Measurements from ENCODE around the gene PIK3R6. TPM values are rescaled to one million over a fixed set of nuclear protein-coding genes. Genes with fewer than 3 reads are reported as not detected.

Gene PIK3R6
- total and polyA plus RNA-seq, 2 of the 4 experiments (the other 2 are of a cell fraction), result not detected

DNA sequence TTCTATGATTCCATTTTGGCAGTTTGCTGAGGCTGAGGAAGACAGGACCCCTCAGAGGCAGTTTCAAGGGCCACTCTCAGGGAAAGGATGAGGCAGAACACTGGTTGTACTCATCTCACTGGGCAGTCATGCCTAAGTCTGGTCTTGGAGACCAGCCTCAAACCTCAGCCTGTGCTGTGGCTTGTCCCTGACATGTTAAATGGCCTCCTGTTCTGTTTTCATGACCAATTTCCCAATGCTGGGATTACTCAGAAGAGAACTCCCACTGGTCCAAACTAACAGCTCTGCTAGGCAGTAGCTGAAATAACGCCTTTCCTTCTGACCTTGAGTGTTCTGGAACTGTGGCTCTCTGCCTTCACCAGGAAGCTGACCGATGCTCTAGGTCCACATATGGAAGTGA lies 100.7 kb downstream of the PIK3R6 start:
- ChIA-PET CTCF (no interaction called here), POLR2A (ENCODE audit: unreplicated experiment) (no interaction called here)
- Histone ChIP-seq H2AK9ac (replicated peaks; ENCODE audit: low read depth, low read length, poor library complexity) (no peak overlapping the region), H3K9me3 (ENCODE audit: control insufficient read depth, insufficient read depth, low read length) (0 out of 2 replicates have a peak, but pooled peaks cover 2% of the 10 kb centered on the region), H3K14ac (replicated peaks; ENCODE audit: low read depth, low read length) (no peak overlapping the region), H3K4me2 (ENCODE audit: low read depth, low read length) (no peak overlapping the region), H3K79me1 (ENCODE audit: low read depth in 1 of 2, low read length in 2 of 2) (no peaks in the 10 kb centered on the region), H2BK120ac (ENCODE audit: low read depth, low read length) (no peak overlapping the region), H2BK15ac (ENCODE audit: low read depth, low read length) (no peak overlapping the region), H3K27ac (ENCODE audit: insufficient read depth, low read length) (no peak overlapping the region), H3K4ac (ENCODE audit: low read depth, low read length) (no peak overlapping the region), H3K4me3 (ENCODE audit: insufficient read depth, low read depth, low read length) (no peak overlapping the region), H3K9me1 (ENCODE audit: insufficient read depth, low read length) (no peaks in the 10 kb centered on the region), H4K20me1 (ENCODE audit: insufficient read depth, low read length) (no peaks in the 10 kb centered on the region), H2BK20ac (ENCODE audit: low read depth, low read length) (no peak overlapping the region), H4K8ac (ENCODE audit: low read depth in 2 of 2, low read length in 2 of 2) (no peak overlapping the region), H4K5ac (ENCODE audit: low read depth, low read length) (no peak overlapping the region), H3K9ac (ENCODE audit: low read depth, low read length) (no peak overlapping the region), H3K56ac (ENCODE audit: extremely low read depth, insufficient read depth, low read length) (no peak overlapping the region), H2BK5ac (ENCODE audit: low read depth, low read length, poor library complexity, severe bottlenecking) (no peak overlapping the region), H3K18ac (ENCODE audit: low read depth, low read length) (no peak overlapping the region), H3K36me3 (ENCODE audit: control insufficient read depth, insufficient read depth, low read length) (no peaks in the 10 kb centered on the region), H2AK5ac (ENCODE audit: low read depth, low read length) (no peak overlapping the region), H3K4me1 (ENCODE audit: control insufficient read depth, insufficient read depth, low read length) (no peaks in the 10 kb centered on the region), H2AFZ (replicated peaks; ENCODE audit: low read length, poor library complexity) (no peak overlapping the region), H4K91ac (ENCODE audit: insufficient read depth, low read depth, low read length) (no peak overlapping the region), H3K23ac (ENCODE audit: low read depth, low read length) (no peak overlapping the region), H3K27me3 (ENCODE audit: control insufficient read depth, insufficient read depth, low read length) (peaks cover 5% of the 10 kb centered on the region; the same call in 1 of the 2 replicates)
- dilution Hi-C loops (cut with HindIII; ENCODE audit: low sequenced_read_pairs, unreplicated experiment), result no loop called here
- BruUV-seq (replicated peaks), result no TSS peak
- no peak for TF ChIP-seq MAFK (IDR thresholded peaks at IDR 0.05; ENCODE audit: low read depth, low read length)
- TF ChIP-seq BHLHE40 (IDR thresholded peaks at IDR 0.05; ENCODE audit: low read depth, low read length), result no peak
- TF ChIP-seq RCOR1 (IDR thresholded peaks at IDR 0.05; ENCODE audit: insufficient replicate concordance, low read length), result no peak
- TF ChIP-seq MAZ (IDR thresholded peaks at IDR 0.05; ENCODE audit: borderline replicate concordance, low read depth, low read length), result no peak
- TF ChIP-seq, protein P1, sequence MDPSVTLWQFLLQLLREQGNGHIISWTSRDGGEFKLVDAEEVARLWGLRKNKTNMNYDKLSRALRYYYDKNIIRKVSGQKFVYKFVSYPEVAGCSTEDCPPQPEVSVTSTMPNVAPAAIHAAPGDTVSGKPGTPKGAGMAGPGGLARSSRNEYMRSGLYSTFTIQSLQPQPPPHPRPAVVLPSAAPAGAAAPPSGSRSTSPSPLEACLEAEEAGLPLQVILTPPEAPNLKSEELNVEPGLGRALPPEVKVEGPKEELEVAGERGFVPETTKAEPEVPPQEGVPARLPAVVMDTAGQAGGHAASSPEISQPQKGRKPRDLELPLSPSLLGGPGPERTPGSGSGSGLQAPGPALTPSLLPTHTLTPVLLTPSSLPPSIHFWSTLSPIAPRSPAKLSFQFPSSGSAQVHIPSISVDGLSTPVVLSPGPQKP (IDR thresholded peaks at IDR 0.05; ENCODE audit: borderline replicate concordance, low read depth, low read length), result no peak
- no peak for TF ChIP-seq RFX5 (IDR thresholded peaks at IDR 0.05; ENCODE audit: low read depth, low read length)
- no peak for TF ChIP-seq CHD1 (IDR thresholded peaks at IDR 0.05; ENCODE audit: low read depth, low read length)
- no peak for TF ChIP-seq SMC3 (IDR thresholded peaks at IDR 0.05; ENCODE audit: low read depth, low read length)
- no peak for TF ChIP-seq CEBPB (IDR thresholded peaks at IDR 0.05; ENCODE audit: low read depth, low read length)
- TF ChIP-seq, protein P2, sequence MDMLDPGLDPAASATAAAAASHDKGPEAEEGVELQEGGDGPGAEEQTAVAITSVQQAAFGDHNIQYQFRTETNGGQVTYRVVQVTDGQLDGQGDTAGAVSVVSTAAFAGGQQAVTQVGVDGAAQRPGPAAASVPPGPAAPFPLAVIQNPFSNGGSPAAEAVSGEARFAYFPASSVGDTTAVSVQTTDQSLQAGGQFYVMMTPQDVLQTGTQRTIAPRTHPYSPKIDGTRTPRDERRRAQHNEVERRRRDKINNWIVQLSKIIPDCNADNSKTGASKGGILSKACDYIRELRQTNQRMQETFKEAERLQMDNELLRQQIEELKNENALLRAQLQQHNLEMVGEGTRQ (IDR thresholded peaks at IDR 0.05; ENCODE audit: low read depth, low read length), result no peak
- TF ChIP-seq NFE2L2 (IDR thresholded peaks at IDR 0.05; ENCODE audit: low read depth, low read length), result no peak
- no peak for TF ChIP-seq RAD21 (IDR thresholded peaks at IDR 0.05; ENCODE audit: low read length)
- TF ChIP-seq, protein P3, sequence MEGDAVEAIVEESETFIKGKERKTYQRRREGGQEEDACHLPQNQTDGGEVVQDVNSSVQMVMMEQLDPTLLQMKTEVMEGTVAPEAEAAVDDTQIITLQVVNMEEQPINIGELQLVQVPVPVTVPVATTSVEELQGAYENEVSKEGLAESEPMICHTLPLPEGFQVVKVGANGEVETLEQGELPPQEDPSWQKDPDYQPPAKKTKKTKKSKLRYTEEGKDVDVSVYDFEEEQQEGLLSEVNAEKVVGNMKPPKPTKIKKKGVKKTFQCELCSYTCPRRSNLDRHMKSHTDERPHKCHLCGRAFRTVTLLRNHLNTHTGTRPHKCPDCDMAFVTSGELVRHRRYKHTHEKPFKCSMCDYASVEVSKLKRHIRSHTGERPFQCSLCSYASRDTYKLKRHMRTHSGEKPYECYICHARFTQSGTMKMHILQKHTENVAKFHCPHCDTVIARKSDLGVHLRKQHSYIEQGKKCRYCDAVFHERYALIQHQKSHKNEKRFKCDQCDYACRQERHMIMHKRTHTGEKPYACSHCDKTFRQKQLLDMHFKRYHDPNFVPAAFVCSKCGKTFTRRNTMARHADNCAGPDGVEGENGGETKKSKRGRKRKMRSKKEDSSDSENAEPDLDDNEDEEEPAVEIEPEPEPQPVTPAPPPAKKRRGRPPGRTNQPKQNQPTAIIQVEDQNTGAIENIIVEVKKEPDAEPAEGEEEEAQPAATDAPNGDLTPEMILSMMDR (conservative IDR thresholded peaks at IDR 0.05; ENCODE audit: low read depth, low read length), result no peak
- no peak for TF ChIP-seq FOS (IDR thresholded peaks at IDR 0.05; ENCODE audit: low read depth, low read length)
- no peak for TF ChIP-seq POLR2A (IDR thresholded peaks at IDR 0.05; ENCODE audit: low read depth, low read length)
- no peak for TF ChIP-seq MXI1 (IDR thresholded peaks at IDR 0.05; ENCODE audit: borderline replicate concordance, low read depth, low read length)
- no CpG with 5 or more reads among the region's 2 CpGs for WGBS, 2 experiments (ENCODE audit: extremely low coverage in 2 of 2, insufficient read length in 1 of 2)
- ATAC-seq (ENCODE audit: low read depth) (no peak), DNase-seq (no peak)
- intact Hi-C loops (cut with micrococcal nuclease), result no loop called here
- in situ Hi-C loops (cut with MboI; ENCODE audit: low sequenced_read_pairs), result loop anchor here (25.0 kb wide), 1 partner anchor 679 kb away; the partner anchor contains the start of gene ALOX12B
